Breast epithelium (tissue), 3 donors: ENCODE measurements around the gene KBTBD13.
A peak's percentile ranks its signal among the peaks of the same experiment; 100 is the strongest.

Experiments
- CTCF ChIP-seq, 3 donors: fragments of 450-650 bp; IDR thresholded peaks; one replicate each; pipeline ENCODE4 v1.5.1; 2016 to 2017; ENCODE audit warnings: antibody characterized with exemption in 3 of 3, mild to moderate bottlenecking in 3 of 3, moderate library complexity in 3 of 3
- POLR2A ChIP-seq: fragments of 450-650 bp; IDR thresholded peaks from one replicate; pipeline ENCODE4 v1.6.1; 2016; ENCODE audit warnings: antibody characterized with exemption, mild to moderate bottlenecking, moderate library complexity
- POLR2AphosphoS5 ChIP-seq, 3 donors: sonication (generic); formaldehyde crosslinking; IDR thresholded peaks; one replicate each; pipeline ENCODE4 v1.6.1; 2017; ENCODE audit warnings: antibody characterized with exemption in 3 of 3

- peak in 1 of 3 donors; percentile 19 for TF ChIP-seq CTCF (IDR thresholded peaks at IDR 0.05)
- no peak for TF ChIP-seq POLR2AphosphoS5 (IDR thresholded peaks at IDR 0.05)
- TF ChIP-seq POLR2A: no peak
These were observed 42.8 kb upstream of the KBTBD13 start for GRCh38 chr15:65033659-65034269.
